H1 (cell line): ENCODE data around the gene VEGFD. TPM values are rescaled to one million over a fixed set of nuclear protein-coding genes. Genes with fewer than 3 reads are reported as not detected.

Source experiments
- CTCF ChIA-PET: fragments of 300-600 bp; sonication (Branson Sonifier 250); formaldehyde crosslinking; loops from one replicate; lab custom pipeline; 2021; ENCODE audit not compliant: partially characterized antibody; lab: Charles Lee
- POLR2A ChIA-PET: fragments of 300-600 bp; sonication (Branson Sonifier 250); formaldehyde crosslinking; loops from one replicate; lab custom pipeline; 2021; ENCODE audit warnings: inconsistent platforms; ENCODE audit not compliant: partially characterized antibody; lab: Charles Lee
- DNase-seq, 2 experiments: peaks; one replicate each; pipeline versions ENCODE4 v3.0.0 to v3.0.0-alpha.2; 2010 to 2022; ENCODE audit warnings: low spot score in 2 of 2, low read depth in 1 of 2, mixed read lengths in 1 of 2
- FAIRE-seq: peaks from 2 replicates; lab custom pipeline; 2011; peaks lifted over from hg19 to GRCh38; lab: Jason Lieb, UNC
- H2AFZ ChIP-seq: 2 replicates; pipeline ENCODE4 v1.8.1; 2012; ENCODE audit warnings: low read length, inconsistent platforms
- H2AK5ac ChIP-seq: 2 replicates; pipeline ENCODE4 v1.6.1; 2013; ENCODE audit warnings: low read depth, low read length
- H2BK120ac ChIP-seq: replicated peaks from 2 replicates; pipeline ENCODE3; 2013; ENCODE audit warnings: low read depth, low read length, inconsistent platforms
- H2BK12ac ChIP-seq: 2 replicates; pipeline ENCODE4 v1.6.1; 2013; ENCODE audit warnings: low read depth, low read length
- H2BK15ac ChIP-seq: 2 replicates; pipeline ENCODE4 v1.6.1; 2013; ENCODE audit warnings: low read length
- H2BK20ac ChIP-seq: 2 replicates; pipeline ENCODE4 v1.6.1; 2013; ENCODE audit warnings: low read length
- H2BK5ac ChIP-seq: 2 replicates; pipeline ENCODE4 v1.6.1; 2013; ENCODE audit warnings: low read depth, low read length
- H3K14ac ChIP-seq: 2 replicates; pipeline ENCODE4 v1.6.1; 2013; ENCODE audit warnings: inconsistent platforms; ENCODE audit not compliant: insufficient read length
- H3K18ac ChIP-seq: 2 replicates; pipeline ENCODE4 v1.6.1; 2013; ENCODE audit warnings: low read length; ENCODE audit errors: extremely low read depth
- H3K23ac ChIP-seq: 2 replicates; pipeline ENCODE4 v1.6.1; 2013; ENCODE audit warnings: inconsistent platforms; ENCODE audit not compliant: insufficient read length
- H3K23me2 ChIP-seq: 2 replicates; pipeline ENCODE4 v1.6.1; 2013; ENCODE audit warnings: low read depth, low read length
- H3K27ac ChIP-seq: 2 replicates; pipeline ENCODE4 v1.6.1; 2011; ENCODE audit warnings: low read depth, low read length, inconsistent platforms
- H3K27me3 ChIP-seq, 4 experiments: replicated peaks in 1 of 4; 1 replicate in 1 of 4; 2 replicates in 3 of 4; pipeline versions ENCODE4 v1.6.1 to v1.8.1; 2011 to 2013; ENCODE audit warnings: low read length in 3 of 4, mild to moderate bottlenecking in 3 of 4, inconsistent platforms in 2 of 4, mixed read lengths in 2 of 4, moderate library complexity in 1 of 4; ENCODE audit not compliant: control insufficient read depth in 3 of 4, insufficient read depth in 3 of 4; ENCODE audit errors: extremely low read depth in 1 of 4
- H3K36me3 ChIP-seq, 4 experiments: 2 replicates each; pipeline versions ENCODE4 v1.6.1 to v1.8.1; 2011 to 2013; ENCODE audit warnings: mild to moderate bottlenecking in 4 of 4, low read length in 3 of 4, moderate library complexity in 2 of 4, control low read depth in 1 of 4, inconsistent platforms in 1 of 4; ENCODE audit not compliant: insufficient read depth in 4 of 4, control insufficient read depth in 2 of 4
- H3K4ac ChIP-seq: replicated peaks from 2 replicates; pipeline ENCODE3; 2013; ENCODE audit warnings: low read length, low read depth, mixed read lengths, inconsistent platforms; ENCODE audit not compliant: insufficient read length
- H3K4me1 ChIP-seq, 4 experiments: replicated peaks in 1 of 4; 1 replicate in 1 of 4; 2 replicates in 3 of 4; pipeline versions ENCODE4 v1.6.1 to v1.8.1; 2011 to 2013; ENCODE audit warnings: low read length in 3 of 4, inconsistent platforms in 2 of 4, mixed read lengths in 1 of 4; ENCODE audit not compliant: insufficient read depth in 4 of 4, control insufficient read depth in 3 of 4
- H3K4me2 ChIP-seq, 2 experiments: 2 replicates each; pipeline versions ENCODE4 v1.6.1 to v1.8.1; 2011 to 2013; ENCODE audit warnings: low read depth in 2 of 2, low read length in 2 of 2, control low read depth in 1 of 2, inconsistent platforms in 1 of 2, mild to moderate bottlenecking in 1 of 2; ENCODE audit not compliant: insufficient read depth in 1 of 2
- H3K4me3 ChIP-seq, 4 experiments: fragments of 200-600, 300-600 bp in 1 of 4; sonication (generic), shearing (Covaris generic), sonication (Bioruptor Twin) in 1 of 4; 2 replicates each; pipeline versions ENCODE4 v1.5.1 to v1.8.1; 2011 to 2016; ENCODE audit warnings: low read length in 4 of 4, low read depth in 3 of 4, control low read depth in 2 of 4, inconsistent platforms in 2 of 4, mild to moderate bottlenecking in 2 of 4, mixed read lengths in 1 of 4, moderate library complexity in 1 of 4; ENCODE audit not compliant: insufficient read depth in 2 of 4; ENCODE audit errors: extremely low read depth in 1 of 4
- H3K56ac ChIP-seq: replicated peaks from 2 replicates; pipeline ENCODE3; 2013; ENCODE audit warnings: low read depth, mild to moderate bottlenecking, mixed read lengths, low read length, inconsistent platforms; ENCODE audit not compliant: insufficient read length
- H3K79me1 ChIP-seq: 2 replicates; pipeline ENCODE4 v1.6.1; 2013; ENCODE audit warnings: low read depth, low read length, control low read depth
- H3K79me2 ChIP-seq, 2 experiments: 2 replicates each; pipeline versions ENCODE4 v1.6.1 to v1.8.1; 2012 to 2013; ENCODE audit warnings: low read length in 2 of 2, mild to moderate bottlenecking in 2 of 2, inconsistent platforms in 1 of 2; ENCODE audit not compliant: insufficient read depth in 2 of 2, control insufficient read depth in 1 of 2
- H3K9ac ChIP-seq, 4 experiments: replicated peaks in 1 of 4; 1 replicate in 1 of 4; 2 replicates in 3 of 4; pipeline versions ENCODE4 v1.6.1 to v1.8.1; 2011 to 2013; ENCODE audit warnings: low read depth in 3 of 4, low read length in 3 of 4, control low read depth in 2 of 4, mild to moderate bottlenecking in 2 of 4, moderate library complexity in 2 of 4, inconsistent platforms in 1 of 4; ENCODE audit errors: extremely low read depth in 1 of 4
- H3K9me3 ChIP-seq, 2 experiments: 2 replicates each; pipeline versions ENCODE4 v1.6.1 to v1.8.1; 2012 to 2013; ENCODE audit warnings: mild to moderate bottlenecking in 2 of 2, moderate library complexity in 2 of 2, control low read depth in 1 of 2, inconsistent platforms in 1 of 2, low read depth in 1 of 2, low read length in 1 of 2, mixed read lengths in 1 of 2; ENCODE audit not compliant: insufficient read depth in 2 of 2
- H4K20me1 ChIP-seq, 2 experiments: replicated peaks in 1 of 2; 2 replicates each; pipeline versions ENCODE3 to v1.8.1; 2011 to 2013; ENCODE audit warnings: inconsistent platforms in 2 of 2, low read length in 2 of 2, mild to moderate bottlenecking in 1 of 2; ENCODE audit not compliant: insufficient read depth in 2 of 2, control insufficient read depth in 1 of 2
- H4K5ac ChIP-seq: 2 replicates; pipeline ENCODE4 v1.6.1; 2013; ENCODE audit warnings: low read length, low read depth, mixed read lengths, inconsistent platforms; ENCODE audit not compliant: insufficient read length
- H4K8ac ChIP-seq: 2 replicates; pipeline ENCODE4 v1.8.0; 2013; ENCODE audit warnings: mild to moderate bottlenecking, moderate library complexity, low read length, inconsistent platforms; ENCODE audit not compliant: insufficient read depth; ENCODE audit errors: extremely low read depth
- H4K91ac ChIP-seq: replicated peaks from 2 replicates; pipeline ENCODE3; 2013; ENCODE audit warnings: low read length, mixed read lengths, inconsistent platforms; ENCODE audit not compliant: insufficient read length
- GABPA ChIP-seq: IDR thresholded peaks from 2 replicates; pipeline ENCODE4 v1.6.1; 2011; ENCODE audit warnings: mild to moderate bottlenecking, low read length, moderate library complexity, borderline replicate concordance; ENCODE audit not compliant: insufficient read depth
- HDAC2 ChIP-seq, 2 experiments: fragments of 300-600 bp in 1 of 2; sonication (generic) in 1 of 2; IDR thresholded peaks; 2 replicates each; pipeline ENCODE4 v1.6.1; 2011 to 2012; ENCODE audit warnings: low read depth in 2 of 2, low read length in 2 of 2, mild to moderate bottlenecking in 2 of 2, moderate library complexity in 2 of 2, borderline replicate concordance in 1 of 2, inconsistent platforms in 1 of 2
- JUND ChIP-seq: IDR thresholded peaks from 2 replicates; pipeline ENCODE4 v1.6.1; 2011; ENCODE audit warnings: mild to moderate bottlenecking, improper control_type of control experiment, low read length
- KDM1A ChIP-seq: fragments of 200-600, 300-600 bp; sonication (generic); IDR thresholded peaks from 2 replicates; pipeline ENCODE4 v1.7.1; 2016; ENCODE audit warnings: mild to moderate bottlenecking, low read length, borderline replicate concordance
- WGBS, 2 experiments: shearing (Covaris generic) in 1 of 2; methylation state at CpG; one replicate each; pipeline versions ENCODE4 v1.1.6 to v1.1.7; 2013 to 2015; ENCODE audit warnings: low lambda C conversion rate in 2 of 2, mixed read lengths in 2 of 2, inconsistent platforms in 1 of 2, low coverage in 1 of 2, missing lambda C conversion rate in 1 of 2; ENCODE audit not compliant: insufficient replicate concordance in 2 of 2, insufficient coverage in 1 of 2, insufficient read length in 1 of 2; ENCODE audit errors: extremely low coverage in 1 of 2, missing lambda C conversion rate in 1 of 2; 5-methylcytosine and 5-hydroxymethylcytosine counted together
- polyA plus RNA-seq, 7 experiments: library from polyadenylated mRNA; depleted of rRNA in 3 of 7; stranded (reverse) in 5 of 7; unstranded in 2 of 7; fragments of >200 nt in 5 of 7; fragments of 200-250 nt in 2 of 7; gene quantifications; 1 replicate in 5 of 7; 2 replicates in 1 of 7; 4 replicates in 1 of 7; pipeline versions ENCODE4 v1.2.1 to v1.2.3, GENCODE V29; 2011 to 2013; ENCODE audit warnings: missing spikeins in 2 of 7, mixed read lengths in 2 of 7
- total RNA-seq: library from RNA; stranded (reverse); fragmentation: NEBNext Ultra II Directional; extraction: Animal tissue kit (Norgen Biotek cat#: 25700); gene quantifications from 2 replicates; pipeline ENCODE4 v1.2.1, GENCODE V29; 2021

VEGFD gene
- total and polyA plus RNA-seq, 2 of the 8 experiments (the other 6 are each of a cell fraction or from before 2014, with no cell fraction given) = 0.06 TPM; not detected in 1

DNA sequence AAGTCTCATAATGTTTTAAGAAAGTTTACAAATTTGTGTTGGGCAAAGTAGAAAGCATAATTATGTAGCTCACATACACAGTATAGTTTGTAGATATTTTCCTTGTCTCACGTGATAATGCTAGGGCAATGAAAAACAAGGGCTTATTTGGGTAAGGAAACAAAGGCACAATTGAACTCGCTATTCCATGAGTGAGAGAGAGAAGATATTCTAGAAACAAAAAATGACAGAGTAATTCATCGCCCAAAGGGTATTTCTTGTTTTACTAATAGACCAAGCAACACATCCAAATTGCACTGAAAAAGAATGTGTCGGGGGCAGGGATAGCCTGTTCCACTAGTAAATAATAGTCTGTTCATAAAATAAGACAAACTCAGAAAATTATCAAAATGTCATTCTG is 65.1 kb downstream of the VEGFD start:
- H3K56ac ChIP-seq = no peak overlapping the region
- POLR2A ChIA-PET = no interaction called here
- WGBS, 2 experiments = 88% methylated on average over 4 of the region's 4 CpGs; no CpG with 5 or more reads in 1 of the 2 experiments
- no peak overlapping the region for H2BK120ac ChIP-seq
- H3K79me2 ChIP-seq = no peaks in the 10 kb centered on the region
- no peak overlapping the region for H4K91ac ChIP-seq
- H3K9me3 ChIP-seq = no peaks in the 10 kb centered on the region
- CTCF ChIA-PET = interaction anchor here (0.8 kb wide), 1 partner anchor 29 kb away, joined by 4 read pairs; no protein-coding TSS in a partner anchor
- H2BK20ac ChIP-seq = no peak overlapping the region
- TF ChIP-seq GABPA = no peak
- TF ChIP-seq JUND = no peak
- TF ChIP-seq KDM1A = no peak
- no peak for TF ChIP-seq HDAC2 (IDR thresholded peaks at IDR 0.05; ENCODE audit: borderline replicate concordance in 1 of 2, low read depth in 2 of 2, low read length in 2 of 2)
- H3K79me1 ChIP-seq = no peaks in the 10 kb centered on the region
- no peak overlapping the region for H3K23ac ChIP-seq
- no peak overlapping the region for H3K4me2 ChIP-seq
- no peaks in the 10 kb centered on the region for H4K20me1 ChIP-seq
- no peak overlapping the region for H2AK5ac ChIP-seq
- H3K36me3 ChIP-seq = peaks cover 0 to 17% (median 5%) of the 10 kb centered on the region in 4 experiments; a peak in 4 of 8 replicates
- no peak overlapping the region for H2BK12ac ChIP-seq
- no peak overlapping the region for H3K4ac ChIP-seq
- no peaks in the 10 kb centered on the region for H3K27me3 ChIP-seq
- FAIRE-seq (no peak), DNase-seq (no peak)
- H3K4me1 ChIP-seq = no peaks in the 10 kb centered on the region
- H2BK5ac ChIP-seq = no peak overlapping the region
- H3K9ac ChIP-seq = no peak overlapping the region
- H3K4me3 ChIP-seq = no peak overlapping the region
- H3K14ac ChIP-seq = no peak overlapping the region
- no peak overlapping the region for H4K8ac ChIP-seq
- H3K23me2 ChIP-seq = no peaks in the 10 kb centered on the region
- H2AFZ ChIP-seq = no peak overlapping the region
- no peak overlapping the region for H2BK15ac ChIP-seq
- H3K18ac ChIP-seq = no peak overlapping the region
- no peak overlapping the region for H3K27ac ChIP-seq
- H4K5ac ChIP-seq = no peak overlapping the region
